NCI-H2081 (cell line): ENCODE results near the gene DEPDC1.
"Not testable (repeated sequence)": the region's sequence is repeated elsewhere in the genome, so short reads cannot be mapped to it uniquely, and the experiment has no call there.

ENCODE experiments used
- DNase-seq, 2 experiments: peaks; one replicate each; lab custom pipeline; 2025; lab: John Stamatoyannopoulos, UW

DEPDC1 gene

GRCh38 chr1:68496680-68497357 is at the start of gene DEPDC1:
Gene DEPDC1 (minus strand): TSS chr1:68497082. CDS start chr1:68496999, 83 bp downstream.
- peak; percentile 94 to 95 for DNase-seq

- no peak for DNase-seq
Measured at GRCh38 chr1:68544651-68545050, 47.8 kb upstream of the DEPDC1 start.

- DNase-seq: no peak
Measured at GRCh38 chr1:68542586-68542985, 45.7 kb upstream of the DEPDC1 start.

GRCh38 chr1:68538941-68539340 is 42.1 kb upstream of the DEPDC1 start:
- DNase-seq: no peak

GRCh38 chr1:68528243-68528642 is 31.4 kb upstream of the DEPDC1 start:
- DNase-seq: no peak

GRCh38 chr1:68525781-68526180 is 28.9 kb upstream of the DEPDC1 start:
- no peak for DNase-seq

GRCh38 chr1:68521286-68521685 is 24.4 kb upstream of the DEPDC1 start:
- DNase-seq: no peak

- DNase-seq: no peak
Measured at GRCh38 chr1:68516066-68516465, 19.2 kb upstream of the DEPDC1 start.

GRCh38 chr1:68511254-68511653 is 14.4 kb upstream of the DEPDC1 start:
- no peak for DNase-seq

GRCh38 chr1:68506386-68506785 is 9.5 kb upstream of the DEPDC1 start:
- no peak for DNase-seq

GRCh38 chr1:68503085-68503484 is 6.2 kb upstream of the DEPDC1 start:
- DNase-seq: no peak

- DNase-seq: no peak
Measured at GRCh38 chr1:68497358-68497698, 446 bp upstream of the DEPDC1 start.

GRCh38 chr1:68495968-68496679 is 758 bp downstream of the DEPDC1 start:
- DNase-seq: peak; percentile 1 to 37

- DNase-seq: peak in 1 of 2 experiments; percentile 21
Measured at GRCh38 chr1:68495532-68495931, 1.4 kb downstream of the DEPDC1 start.

GRCh38 chr1:68493193-68493592 is 3.7 kb downstream of the DEPDC1 start:
- DNase-seq: no peak

- DNase-seq: not testable (repeated sequence)
Measured at GRCh38 chr1:68492255-68492654, 4.6 kb downstream of the DEPDC1 start.

- DNase-seq: no peak
Measured at GRCh38 chr1:68490046-68490651, 6.7 kb downstream of the DEPDC1 start.

GRCh38 chr1:68485431-68486022 is 11.4 kb downstream of the DEPDC1 start:
- DNase-seq: no peak

- DNase-seq: no peak
Measured at GRCh38 chr1:68484618-68485017, 12.3 kb downstream of the DEPDC1 start.

GRCh38 chr1:68481041-68481440 is 15.8 kb downstream of the DEPDC1 start:
- no peak for DNase-seq

- DNase-seq: no peak
Measured at GRCh38 chr1:68479501-68479900, 17.4 kb downstream of the DEPDC1 start.

GRCh38 chr1:68478662-68479061 is 18.2 kb downstream of the DEPDC1 start:
- no peak for DNase-seq

- DNase-seq: not testable (repeated sequence)
Measured at GRCh38 chr1:68476626-68477025, 20.3 kb downstream of the DEPDC1 start.
